GM12878 (cell line): ENCODE results near the gene RWDD1. TPM values are rescaled to one million over a fixed set of nuclear protein-coding genes. Genes with fewer than 3 reads are reported as not detected.
A peak's percentile ranks its signal among the peaks of the same experiment; 100 is the strongest.

Experiments
- ASH2L ChIP-seq: fragments of 300-600, 200-600 bp; sonication (generic); IDR thresholded peaks from 2 replicates; pipeline ENCODE4 v1.6.1; 2017; ENCODE audit warnings: low read depth, mild to moderate bottlenecking, borderline replicate concordance
- BCL11A ChIP-seq: IDR thresholded peaks from 2 replicates; pipeline ENCODE4 v1.6.1; 2011; ENCODE audit warnings: low read depth, low read length
- CHD2 ChIP-seq: IDR thresholded peaks from 2 replicates; pipeline ENCODE4 v1.6.1; 2011; ENCODE audit warnings: low read depth, low read length, improper control_type of control experiment, borderline replicate concordance
- ESRRA ChIP-seq: IDR thresholded peaks from 2 replicates; pipeline ENCODE4 v1.6.1; 2012; ENCODE audit warnings: mild to moderate bottlenecking, low read length, improper control_type of control experiment
- KDM1A ChIP-seq: fragments of 200-600 bp; sonication (generic); IDR thresholded peaks from 2 replicates; pipeline ENCODE4 v1.6.1; 2016; ENCODE audit warnings: borderline replicate concordance
- KLF5 ChIP-seq: fragments of 450-650 bp; IDR thresholded peaks from 2 replicates; pipeline ENCODE4 v1.6.1; 2014; ENCODE audit warnings: mild to moderate bottlenecking; ENCODE audit not compliant: partially characterized antibody
- MEF2A ChIP-seq: IDR thresholded peaks from 2 replicates; pipeline ENCODE4 v1.6.1; 2011; ENCODE audit warnings: low read depth, mild to moderate bottlenecking, low read length, moderate library complexity; ENCODE audit not compliant: insufficient read depth
- MYC ChIP-seq: IDR thresholded peaks from 2 replicates; pipeline ENCODE4 v1.6.1; 2011; ENCODE audit warnings: mild to moderate bottlenecking, low read length, moderate library complexity, inconsistent platforms; ENCODE audit not compliant: insufficient read depth, insufficient replicate concordance, insufficient read length, severe bottlenecking
- NFYA ChIP-seq: IDR thresholded peaks from 2 replicates; pipeline ENCODE4 v1.6.1; 2011; ENCODE audit warnings: low read depth, mild to moderate bottlenecking, low read length, improper control_type of control experiment, borderline replicate concordance
- NFYB ChIP-seq: IDR thresholded peaks from 2 replicates; pipeline ENCODE4 v1.6.1; 2011; ENCODE audit warnings: low read depth, mild to moderate bottlenecking, low read length, improper control_type of control experiment, moderate library complexity; ENCODE audit not compliant: insufficient read depth
- NR2F1 ChIP-seq: fragments of 450-650 bp; conservative IDR thresholded peaks from 2 replicates; pipeline ENCODE4 v1.6.1; 2017; ENCODE audit warnings: mild to moderate bottlenecking
- POLR2AphosphoS2 ChIP-seq: IDR thresholded peaks from 2 replicates; pipeline ENCODE4 v1.6.1; 2011; ENCODE audit warnings: low read depth, mild to moderate bottlenecking, low read length, improper control_type of control experiment, moderate library complexity
- RAD51 ChIP-seq: fragments of 450-650 bp; IDR thresholded peaks from 2 replicates; pipeline ENCODE4 v1.6.1; 2016; ENCODE audit warnings: moderate library complexity, mild to moderate bottlenecking, inconsistent platforms
- RELB ChIP-seq: fragments of 450-650 bp; IDR thresholded peaks from 2 replicates; pipeline ENCODE4 v1.6.1; 2017; ENCODE audit warnings: low read depth, mild to moderate bottlenecking, moderate library complexity
- SMAD5 ChIP-seq: IDR thresholded peaks from 2 replicates; pipeline ENCODE4 v1.6.1; 2016; ENCODE audit warnings: antibody characterized with exemption, low read depth
- SMC3 ChIP-seq: IDR thresholded peaks from 2 replicates; pipeline ENCODE4 v1.6.1; 2011; ENCODE audit warnings: low read length, improper control_type of control experiment, borderline replicate concordance
- SUZ12 ChIP-seq: fragments of 200-600 bp; sonication (generic); IDR thresholded peaks from one replicate; pipeline ENCODE4 v1.6.1; 2018; ENCODE audit warnings: antibody characterized with exemption, mild to moderate bottlenecking; ENCODE audit not compliant: unreplicated experiment
- YY1 ChIP-seq: IDR thresholded peaks from 2 replicates; pipeline ENCODE4 v1.6.1; 2011; ENCODE audit warnings: low read depth, mild to moderate bottlenecking, low read length
- polyA plus RNA-seq, 11 experiments: library from polyadenylated mRNA; depleted of rRNA in 4 of 11; unstranded in 6 of 11; stranded (reverse) in 5 of 11; fragments of >200 nt; fragmentation: Nextera tagmentation in 4 of 11; fragmentation: Illumina TruSeq in 1 of 11; extraction: Ambion mirVana in 4 of 11; extraction: Trizol in 1 of 11; gene quantifications; 1 replicate in 1 of 11; 2 replicates in 10 of 11; pipeline versions ENCODE4 v1.2.1 to v1.2.3, GENCODE V29; 2011 to 2016; ENCODE audit warnings: inconsistent platforms in 2 of 11, missing spikeins in 2 of 11, low read depth in 1 of 11
- total RNA-seq, 4 experiments: library from RNA; depleted of rRNA in 3 of 4; stranded (reverse); fragments of >200 nt in 3 of 4; fragmentation: Illumina TruSeq in 1 of 4; extraction: Trizol in 1 of 4; gene quantifications; 2 replicates each; pipeline versions ENCODE4 v1.2.1 to v1.2.3, GENCODE V29; 2013 to 2021
- TF ChIP-seq, protein P1 (sequence below): fragments of 450-650 bp; conservative IDR thresholded peaks from 2 replicates; pipeline ENCODE4 v1.6.1; 2017; ENCODE audit warnings: mild to moderate bottlenecking, moderate library complexity
- TF ChIP-seq, protein P2 (sequence below): IDR thresholded peaks from 2 replicates; pipeline ENCODE4 v1.6.1; 2011; ENCODE audit warnings: low read depth, low read length, improper control_type of control experiment, borderline replicate concordance
- TF ChIP-seq, protein P3 (sequence below): fragments of 450-650 bp; IDR thresholded peaks from 2 replicates; pipeline ENCODE4 v1.6.1; 2016; ENCODE audit warnings: mild to moderate bottlenecking
- TF ChIP-seq, protein P4 (sequence below): fragments of 450-650 bp; IDR thresholded peaks from 2 replicates; pipeline ENCODE4 v1.6.1; 2017; ENCODE audit warnings: mild to moderate bottlenecking

RWDD1 gene
- total and polyA plus RNA-seq, 10 of the 15 experiments (the other 5 are each of a cell fraction or from before 2014, with no cell fraction given): 40.1 to 107 (median 65.8) TPM

- peak; percentile 99 for TF ChIP-seq MYC
- TF ChIP-seq NFYB: peak; percentile 96
- peak; percentile 84; the same call in 1 of the 2 replicates for TF ChIP-seq SMAD5
- TF ChIP-seq NFYA: peak; percentile 78
- no peak for TF ChIP-seq SUZ12
- peak; percentile 100 for TF ChIP-seq RELB
- TF ChIP-seq, protein P1, sequence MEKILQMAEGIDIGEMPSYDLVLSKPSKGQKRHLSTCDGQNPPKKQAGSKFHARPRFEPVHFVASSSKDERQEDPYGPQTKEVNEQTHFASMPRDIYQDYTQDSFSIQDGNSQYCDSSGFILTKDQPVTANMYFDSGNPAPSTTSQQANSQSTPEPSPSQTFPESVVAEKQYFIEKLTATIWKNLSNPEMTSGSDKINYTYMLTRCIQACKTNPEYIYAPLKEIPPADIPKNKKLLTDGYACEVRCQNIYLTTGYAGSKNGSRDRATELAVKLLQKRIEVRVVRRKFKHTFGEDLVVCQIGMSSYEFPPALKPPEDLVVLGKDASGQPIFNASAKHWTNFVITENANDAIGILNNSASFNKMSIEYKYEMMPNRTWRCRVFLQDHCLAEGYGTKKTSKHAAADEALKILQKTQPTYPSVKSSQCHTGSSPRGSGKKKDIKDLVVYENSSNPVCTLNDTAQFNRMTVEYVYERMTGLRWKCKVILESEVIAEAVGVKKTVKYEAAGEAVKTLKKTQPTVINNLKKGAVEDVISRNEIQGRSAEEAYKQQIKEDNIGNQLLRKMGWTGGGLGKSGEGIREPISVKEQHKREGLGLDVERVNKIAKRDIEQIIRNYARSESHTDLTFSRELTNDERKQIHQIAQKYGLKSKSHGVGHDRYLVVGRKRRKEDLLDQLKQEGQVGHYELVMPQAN: peak; percentile 79
- peak; percentile 93 for TF ChIP-seq CHD2
- TF ChIP-seq ESRRA: peak; percentile 90
- TF ChIP-seq, protein P2, sequence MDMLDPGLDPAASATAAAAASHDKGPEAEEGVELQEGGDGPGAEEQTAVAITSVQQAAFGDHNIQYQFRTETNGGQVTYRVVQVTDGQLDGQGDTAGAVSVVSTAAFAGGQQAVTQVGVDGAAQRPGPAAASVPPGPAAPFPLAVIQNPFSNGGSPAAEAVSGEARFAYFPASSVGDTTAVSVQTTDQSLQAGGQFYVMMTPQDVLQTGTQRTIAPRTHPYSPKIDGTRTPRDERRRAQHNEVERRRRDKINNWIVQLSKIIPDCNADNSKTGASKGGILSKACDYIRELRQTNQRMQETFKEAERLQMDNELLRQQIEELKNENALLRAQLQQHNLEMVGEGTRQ: no peak
- TF ChIP-seq, protein P3, sequence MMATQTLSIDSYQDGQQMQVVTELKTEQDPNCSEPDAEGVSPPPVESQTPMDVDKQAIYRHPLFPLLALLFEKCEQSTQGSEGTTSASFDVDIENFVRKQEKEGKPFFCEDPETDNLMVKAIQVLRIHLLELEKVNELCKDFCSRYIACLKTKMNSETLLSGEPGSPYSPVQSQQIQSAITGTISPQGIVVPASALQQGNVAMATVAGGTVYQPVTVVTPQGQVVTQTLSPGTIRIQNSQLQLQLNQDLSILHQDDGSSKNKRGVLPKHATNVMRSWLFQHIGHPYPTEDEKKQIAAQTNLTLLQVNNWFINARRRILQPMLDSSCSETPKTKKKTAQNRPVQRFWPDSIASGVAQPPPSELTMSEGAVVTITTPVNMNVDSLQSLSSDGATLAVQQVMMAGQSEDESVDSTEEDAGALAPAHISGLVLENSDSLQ: peak; percentile 34; the same call in 1 of the 2 replicates
- TF ChIP-seq BCL11A: peak; percentile 19; the same call in 1 of the 2 replicates
- TF ChIP-seq RAD51: no peak
- TF ChIP-seq, protein P4, sequence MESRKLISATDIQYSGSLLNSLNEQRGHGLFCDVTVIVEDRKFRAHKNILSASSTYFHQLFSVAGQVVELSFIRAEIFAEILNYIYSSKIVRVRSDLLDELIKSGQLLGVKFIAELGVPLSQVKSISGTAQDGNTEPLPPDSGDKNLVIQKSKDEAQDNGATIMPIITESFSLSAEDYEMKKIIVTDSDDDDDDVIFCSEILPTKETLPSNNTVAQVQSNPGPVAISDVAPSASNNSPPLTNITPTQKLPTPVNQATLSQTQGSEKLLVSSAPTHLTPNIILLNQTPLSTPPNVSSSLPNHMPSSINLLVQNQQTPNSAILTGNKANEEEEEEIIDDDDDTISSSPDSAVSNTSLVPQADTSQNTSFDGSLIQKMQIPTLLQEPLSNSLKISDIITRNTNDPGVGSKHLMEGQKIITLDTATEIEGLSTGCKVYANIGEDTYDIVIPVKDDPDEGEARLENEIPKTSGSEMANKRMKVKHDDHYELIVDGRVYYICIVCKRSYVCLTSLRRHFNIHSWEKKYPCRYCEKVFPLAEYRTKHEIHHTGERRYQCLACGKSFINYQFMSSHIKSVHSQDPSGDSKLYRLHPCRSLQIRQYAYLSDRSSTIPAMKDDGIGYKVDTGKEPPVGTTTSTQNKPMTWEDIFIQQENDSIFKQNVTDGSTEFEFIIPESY: peak; percentile 86; the same call in 1 of the 2 replicates
- no peak for TF ChIP-seq KDM1A
- TF ChIP-seq POLR2AphosphoS2: peak; percentile 73; the same call in 1 of the 2 replicates
- TF ChIP-seq NR2F1: no peak; the same call in 1 of the 2 replicates
- peak; percentile 94 for TF ChIP-seq KLF5
- peak; percentile 91 for TF ChIP-seq YY1
- TF ChIP-seq SMC3: 0 out of 2 replicates have a peak, but pooled peaks have one; percentile 12
- TF ChIP-seq ASH2L: peak; percentile 64; the same call in 1 of the 2 replicates
- TF ChIP-seq MEF2A: 0 out of 2 replicates have a peak, but pooled peaks have one; percentile 51
Observed at GRCh38 chr6:116570856-116571682, at the start of gene RWDD1 (continued).
